PC-3 (cell line): ENCODE results near the gene MYRFL. TPM values are rescaled to one million over a fixed set of nuclear protein-coding genes. Genes with fewer than 3 reads are reported as not detected.

Experiments used
- ATAC-seq: fragments of 200-7000 bp; cut with Tn5 transposase; 2 replicates; pipeline ENCODE4 v1.9.1; 2020; ENCODE audit warnings: mild to moderate bottlenecking, moderate library complexity
- BruUV-seq: library from RNA; stranded (reverse); fragments of 400-500 nt; replicated peaks from 2 replicates; lab custom pipeline; 2021; lab: Mats Ljungman, UMichigan
- CTCF ChIA-PET: fragments of 300-600 bp; sonication (Branson Sonifier 250); formaldehyde crosslinking; loops from one replicate; lab custom pipeline; 2022; ENCODE audit warnings: antibody characterized with exemption; lab: Charles Lee
- POLR2A ChIA-PET: fragments of 300-600 bp; sonication (Branson Sonifier 250); formaldehyde crosslinking; loops from one replicate; lab custom pipeline; 2022; ENCODE audit warnings: antibody characterized with exemption; ENCODE audit not compliant: unreplicated experiment; lab: Charles Lee
- DNase-seq: peaks from one replicate; pipeline ENCODE4 v3.0.0-alpha.2; 2015
- H2AFZ ChIP-seq: fragments of 300-600 bp; sonication (generic); 2 replicates; pipeline ENCODE4 v1.6.0; 2016; ENCODE audit warnings: antibody characterized with exemption, low read length
- H3F3A ChIP-seq: fragments of 300-600 bp; sonication (generic); one replicate; pipeline ENCODE4 v1.6.0; 2017; ENCODE audit warnings: antibody characterized with exemption, low read length, control low read depth, mild to moderate bottlenecking; ENCODE audit not compliant: unreplicated experiment
- H3K27ac ChIP-seq: fragments of 300-600 bp; sonication (generic); 2 replicates; pipeline ENCODE4 v1.5.1; 2016; ENCODE audit warnings: mild to moderate bottlenecking, low read length
- H3K27me3 ChIP-seq: fragments of 300-600 bp; sonication (generic); 2 replicates; pipeline ENCODE4 v1.6.1; 2016; ENCODE audit warnings: low read length, mixed read lengths
- H3K36me3 ChIP-seq: fragments of 300-600 bp; sonication (generic); 2 replicates; pipeline ENCODE4 v1.6.1; 2016; ENCODE audit warnings: low read depth, mixed run types, low read length, mixed read lengths
- H3K4me1 ChIP-seq: fragments of 300-600 bp; sonication (generic); 2 replicates; pipeline ENCODE4 v1.5.1; 2016; ENCODE audit warnings: low read length; ENCODE audit not compliant: insufficient read depth
- H3K4me2 ChIP-seq: fragments of 300-600 bp; sonication (generic); 2 replicates; pipeline ENCODE4 v1.6.0; 2016; ENCODE audit warnings: low read length
- H3K4me3 ChIP-seq: fragments of 300-600 bp; sonication (generic); 2 replicates; pipeline ENCODE4 v1.5.1; 2016; ENCODE audit warnings: mild to moderate bottlenecking, low read length, mixed read lengths
- H3K79me2 ChIP-seq: fragments of 300-600 bp; sonication (generic); 2 replicates; pipeline ENCODE4 v1.6.1; 2017; ENCODE audit warnings: low read length, mixed read lengths
- H3K9ac ChIP-seq: fragments of 300-600 bp; sonication (generic); 2 replicates; pipeline ENCODE4 v1.6.0; 2016; ENCODE audit warnings: mild to moderate bottlenecking, low read length
- H3K9me2 ChIP-seq: fragments of 300-600 bp; sonication (generic); replicated peaks from 2 replicates; pipeline ENCODE4 v1.6.1; 2016; ENCODE audit warnings: mixed run types, low read length, mixed read lengths
- H3K9me3 ChIP-seq: fragments of 300-600 bp; sonication (generic); 2 replicates; pipeline ENCODE4 v1.6.1; 2016; ENCODE audit warnings: low read length, mixed read lengths
- H4K20me1 ChIP-seq: fragments of 300-600 bp; sonication (generic); 2 replicates; pipeline ENCODE4 v1.6.1; 2016; ENCODE audit warnings: low read length, mixed read lengths
- EZH2 ChIP-seq: fragments of 300-600 bp; sonication (generic); IDR thresholded peaks from one replicate; pipeline ENCODE4 v1.6.1; 2017; ENCODE audit warnings: antibody characterized with exemption, mild to moderate bottlenecking, low read length; ENCODE audit not compliant: unreplicated experiment
- EZH2phosphoT487 ChIP-seq: fragments of 300-600 bp; sonication (generic); IDR thresholded peaks from 2 replicates; pipeline ENCODE4 v1.6.1; 2018; ENCODE audit warnings: mild to moderate bottlenecking, antibody characterized with exemption, low read length, borderline replicate concordance
- intact Hi-C: fragments of 100-400 bp; cut with micrococcal nuclease; formaldehyde crosslinking; loops from 2 replicates; pipeline ENCODE4 v1.9.0; 2023
- total RNA-seq: library from RNA; depleted of rRNA; stranded (reverse); fragments of >200 nt; gene quantifications from 2 replicates; pipeline ENCODE4 v1.2.3, GENCODE V29; 2014
- TF ChIP-seq, protein P1 (sequence below): fragments of 300-600 bp; sonication (generic); conservative IDR thresholded peaks from 2 replicates; pipeline ENCODE4 v1.5.1; 2017; ENCODE audit warnings: antibody characterized with exemption, low read depth, mild to moderate bottlenecking, low read length

MYRFL gene
- total RNA-seq, 1 experiment from 2014 or later: not detected

- no peaks in the 10 kb centered on the region for H3K79me2 ChIP-seq
- H3K4me2 ChIP-seq: no peak overlapping the region
These were observed 173.0 kb downstream of the MYRFL start for GRCh38 chr12:69998011-69998410.

GRCh38 chr12:69998922-69999321 lies 173.9 kb downstream of the MYRFL start:
- ChIA-PET CTCF (no interaction called here), POLR2A (no interaction called here)
- H3K27ac ChIP-seq: no peak overlapping the region
- no TSS peak for BruUV-seq
- H3K36me3 ChIP-seq: no peaks in the 10 kb centered on the region
- no peaks in the 10 kb centered on the region for H3K9me3 ChIP-seq
- no peak overlapping the region for H3K4me3 ChIP-seq
- no peak overlapping the region for H3K9ac ChIP-seq
- H3K79me2 ChIP-seq: no peaks in the 10 kb centered on the region
- TF ChIP-seq, protein P1, sequence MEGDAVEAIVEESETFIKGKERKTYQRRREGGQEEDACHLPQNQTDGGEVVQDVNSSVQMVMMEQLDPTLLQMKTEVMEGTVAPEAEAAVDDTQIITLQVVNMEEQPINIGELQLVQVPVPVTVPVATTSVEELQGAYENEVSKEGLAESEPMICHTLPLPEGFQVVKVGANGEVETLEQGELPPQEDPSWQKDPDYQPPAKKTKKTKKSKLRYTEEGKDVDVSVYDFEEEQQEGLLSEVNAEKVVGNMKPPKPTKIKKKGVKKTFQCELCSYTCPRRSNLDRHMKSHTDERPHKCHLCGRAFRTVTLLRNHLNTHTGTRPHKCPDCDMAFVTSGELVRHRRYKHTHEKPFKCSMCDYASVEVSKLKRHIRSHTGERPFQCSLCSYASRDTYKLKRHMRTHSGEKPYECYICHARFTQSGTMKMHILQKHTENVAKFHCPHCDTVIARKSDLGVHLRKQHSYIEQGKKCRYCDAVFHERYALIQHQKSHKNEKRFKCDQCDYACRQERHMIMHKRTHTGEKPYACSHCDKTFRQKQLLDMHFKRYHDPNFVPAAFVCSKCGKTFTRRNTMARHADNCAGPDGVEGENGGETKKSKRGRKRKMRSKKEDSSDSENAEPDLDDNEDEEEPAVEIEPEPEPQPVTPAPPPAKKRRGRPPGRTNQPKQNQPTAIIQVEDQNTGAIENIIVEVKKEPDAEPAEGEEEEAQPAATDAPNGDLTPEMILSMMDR: no peak
- ATAC-seq (no peak), DNase-seq (no peak)
- no peaks in the 10 kb centered on the region for H4K20me1 ChIP-seq
- no peaks in the 10 kb centered on the region for H3K9me2 ChIP-seq
- H3K27me3 ChIP-seq: no peaks in the 10 kb centered on the region
- H3F3A ChIP-seq: no peaks in the 10 kb centered on the region
- intact Hi-C loops: no loop called here
- H3K4me2 ChIP-seq: no peak overlapping the region
- no peak overlapping the region for H2AFZ ChIP-seq
- H3K4me1 ChIP-seq: no peaks in the 10 kb centered on the region; the same call in 1 of the 2 replicates

More at GRCh38 chr12:69998011-69998410, 173.0 kb downstream of the MYRFL start:
- no peak for TF ChIP-seq EZH2
- TF ChIP-seq EZH2phosphoT487: no peak
- TF ChIP-seq, protein P1: no peak
- ATAC-seq: no peak
- Histone ChIP-seq H4K20me1 (no peaks in the 10 kb centered on the region), H2AFZ (no peak overlapping the region), H3K4me3 (no peak overlapping the region), H3K9me2 (no peaks in the 10 kb centered on the region), H3K27me3 (no peaks in the 10 kb centered on the region), H3K27ac (no peak overlapping the region), H3K36me3 (no peaks in the 10 kb centered on the region), H3F3A (no peaks in the 10 kb centered on the region), H3K9me3 (no peaks in the 10 kb centered on the region), H3K9ac (no peak overlapping the region), H3K4me1 (no peaks in the 10 kb centered on the region; the same call in 1 of the 2 replicates)
- ChIA-PET CTCF (no interaction called here), POLR2A (no interaction called here)
- no TSS peak for BruUV-seq
- no peak for DNase-seq
- intact Hi-C loops: no loop called here

DNA sequence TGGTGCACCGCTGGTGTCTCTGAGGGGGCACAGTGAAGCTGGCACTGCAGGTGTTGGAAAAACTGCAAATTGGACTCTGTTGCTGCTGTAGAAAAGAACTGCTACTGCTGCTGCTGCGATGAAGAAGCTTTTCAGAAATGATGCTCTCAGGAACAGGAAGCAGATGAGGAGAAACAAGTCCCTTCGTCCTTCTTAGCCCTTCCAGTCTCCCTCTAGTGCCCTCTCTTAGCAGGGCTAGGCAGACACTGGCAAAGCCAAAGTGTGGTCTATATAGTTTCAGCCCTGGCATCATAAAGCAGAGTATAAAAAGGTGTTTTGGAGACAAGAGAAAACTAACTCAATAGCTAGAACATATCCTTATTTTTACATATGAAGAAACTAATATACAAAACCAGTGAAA lies 174.5 kb downstream of the MYRFL start:
- DNase-seq: no peak
- H3K9ac ChIP-seq: no peak overlapping the region
- H2AFZ ChIP-seq: no peak overlapping the region
- ATAC-seq: no peak
- H3K9me3 ChIP-seq: no peaks in the 10 kb centered on the region
- ChIA-PET POLR2A (interaction anchor here (0.6 kb wide), 1 partner anchor 1959 kb away, joined by 3 read pairs; no protein-coding TSS in a partner anchor), CTCF (no interaction called here)
- no peaks in the 10 kb centered on the region for H3K36me3 ChIP-seq
- TF ChIP-seq EZH2phosphoT487 (no peak), EZH2 (no peak)
- TF ChIP-seq, protein P1: no peak
- no peak overlapping the region for H3K27ac ChIP-seq
- no peaks in the 10 kb centered on the region for H3K9me2 ChIP-seq
- H3K79me2 ChIP-seq: no peaks in the 10 kb centered on the region
- no peaks in the 10 kb centered on the region for H3F3A ChIP-seq
- no peaks in the 10 kb centered on the region for H3K27me3 ChIP-seq
- H3K4me2 ChIP-seq: no peak overlapping the region
- no TSS peak for BruUV-seq
- H3K4me3 ChIP-seq: no peak overlapping the region
- no peaks in the 10 kb centered on the region; the same call in 1 of the 2 replicates for H3K4me1 ChIP-seq
- no peaks in the 10 kb centered on the region for H4K20me1 ChIP-seq
- intact Hi-C loops: no loop called here
